GM23338 (cell line): ENCODE measurements around the gene ZNF619. TPM values are rescaled to one million over a fixed set of nuclear protein-coding genes. Genes with fewer than 3 reads are reported as not detected.

ENCODE experiments used
- ATAC-seq: fragments of 200-7000 bp; cut with Tn5 transposase; 3 replicates; pipeline ENCODE4 v1.9.1; 2020
- DNase-seq: peaks from one replicate; pipeline ENCODE4 v3.0.0-alpha.2; 2015; ENCODE audit warnings: low spot score
- H2AFZ ChIP-seq: fragments of 200-600 bp; sonication (generic); 2 replicates; pipeline ENCODE4 v1.8.0; 2016; ENCODE audit warnings: antibody characterized with exemption, mild to moderate bottlenecking, moderate library complexity
- H3F3A ChIP-seq: fragments of 200-600 bp; sonication (generic); replicated peaks from 2 replicates; pipeline ENCODE4 v1.8.0; 2017; ENCODE audit warnings: antibody characterized with exemption, mixed run types, low read depth
- H3K27ac ChIP-seq: fragments of 200-600 bp; sonication (generic); 2 replicates; pipeline ENCODE4 v1.6.1; 2016; ENCODE audit warnings: low read depth
- H3K27me3 ChIP-seq: fragments of 200-600 bp; sonication (generic); 2 replicates; pipeline ENCODE4 v1.8.0; 2016; ENCODE audit warnings: mild to moderate bottlenecking, mixed run types, moderate library complexity; ENCODE audit not compliant: insufficient read depth
- H3K36me3 ChIP-seq: fragments of 200-600 bp; sonication (generic); 2 replicates; pipeline ENCODE4 v1.8.0; 2016; ENCODE audit warnings: mild to moderate bottlenecking; ENCODE audit not compliant: insufficient read depth
- H3K4me1 ChIP-seq: fragments of 200-600 bp; sonication (generic); 2 replicates; pipeline ENCODE4 v1.8.0; 2016; ENCODE audit warnings: mild to moderate bottlenecking, moderate library complexity; ENCODE audit not compliant: insufficient read depth
- H3K4me2 ChIP-seq: fragments of 200-600 bp; sonication (generic); 2 replicates; pipeline ENCODE4 v1.7.1; 2017; ENCODE audit warnings: mixed run types
- H3K4me3 ChIP-seq: fragments of 200-600 bp; sonication (generic); 2 replicates; pipeline ENCODE4 v1.6.1; 2016; ENCODE audit warnings: mixed run types
- H3K79me2 ChIP-seq: fragments of 200-600 bp; sonication (generic); replicated peaks from 2 replicates; pipeline ENCODE4 v1.8.0; 2017; ENCODE audit warnings: mild to moderate bottlenecking; ENCODE audit not compliant: insufficient read depth
- H3K9me2 ChIP-seq: fragments of 200-600 bp; sonication (generic); 2 replicates; pipeline ENCODE4 v1.8.0; 2017; ENCODE audit not compliant: insufficient read depth
- H4K20me1 ChIP-seq: fragments of 200-600 bp; sonication (generic); replicated peaks from 2 replicates; pipeline ENCODE4 v1.8.0; 2017; ENCODE audit warnings: mild to moderate bottlenecking; ENCODE audit not compliant: insufficient read depth
- H3K27ac Mint-ChIP-seq: 2 replicates; pipeline ENCODE4 v1.8.0; 2020; ENCODE audit warnings: inconsistent platforms, mild to moderate bottlenecking, moderate library complexity, mixed read lengths
- H3K27me3 Mint-ChIP-seq: 3 replicates; pipeline ENCODE4 v1.8.0; 2022; ENCODE audit warnings: low read depth, mild to moderate bottlenecking, moderate library complexity, mixed read lengths, inconsistent platforms; ENCODE audit not compliant: insufficient read depth, poor library complexity
- H3K36me3 Mint-ChIP-seq: 3 replicates; pipeline ENCODE4 v1.8.0; 2021; ENCODE audit warnings: low read depth, mild to moderate bottlenecking, inconsistent platforms, moderate library complexity, mixed read lengths
- H3K4me1 Mint-ChIP-seq: 3 replicates; pipeline ENCODE4 v1.8.0; 2020; ENCODE audit warnings: mild to moderate bottlenecking, inconsistent platforms, mixed read lengths
- H3K4me3 Mint-ChIP-seq: 3 replicates; pipeline ENCODE4 v1.8.0; 2021; ENCODE audit warnings: moderate library complexity, mild to moderate bottlenecking, inconsistent platforms, mixed read lengths
- H3K9me3 Mint-ChIP-seq: 3 replicates; pipeline ENCODE4 v1.8.0; 2020; ENCODE audit warnings: moderate library complexity, mild to moderate bottlenecking, inconsistent platforms, mixed read lengths
- CREB1 ChIP-seq: fragments of 250-450 bp; sonication (Bioruptor Pico); IDR thresholded peaks from 2 replicates; pipeline ENCODE4 v1.5.0; 2020; ENCODE audit warnings: low read depth, mild to moderate bottlenecking, moderate library complexity
- EZH2phosphoT487 ChIP-seq: fragments of 200-600 bp; sonication (generic); IDR thresholded peaks from one replicate; pipeline ENCODE4 v1.8.1; 2018; ENCODE audit warnings: antibody characterized with exemption; ENCODE audit not compliant: unreplicated experiment
- JUNB ChIP-seq: IDR thresholded peaks from one replicate; pipeline ENCODE4 v1.6.1; 2016; ENCODE audit warnings: antibody characterized with exemption; ENCODE audit not compliant: unreplicated experiment
- NANOG ChIP-seq: IDR thresholded peaks from 2 replicates; pipeline ENCODE4 v1.6.1; 2016; ENCODE audit warnings: antibody characterized with exemption, borderline replicate concordance
- ZNF114 ChIP-seq: fragments of 250-450 bp; sonication (Bioruptor Pico); IDR thresholded peaks from 2 replicates; pipeline ENCODE4 v1.5.0; 2020; ENCODE audit warnings: mild to moderate bottlenecking, moderate library complexity
- ZNF331 ChIP-seq: fragments of 250-450 bp; sonication (Bioruptor Pico); IDR thresholded peaks from 2 replicates; pipeline ENCODE4 v1.5.0; 2020; ENCODE audit warnings: low read depth, mild to moderate bottlenecking, moderate library complexity
- ZNF462 ChIP-seq: fragments of 250-450 bp; sonication (Bioruptor Pico); IDR thresholded peaks from 2 replicates; pipeline ENCODE4 v1.5.0; 2020; ENCODE audit warnings: mild to moderate bottlenecking, moderate library complexity
- polyA plus RNA-seq: library from polyadenylated mRNA; unstranded; fragments of >200 nt; fragmentation: Nextera tagmentation; extraction: Ambion mirVana; gene quantifications from 2 replicates; pipeline ENCODE4 v1.2.1, GENCODE V29; 2016
- total RNA-seq: library from RNA; depleted of rRNA; stranded (reverse); fragments of >200 nt; shearing (Covaris generic); gene quantifications from 2 replicates; pipeline ENCODE4 v1.2.3, GENCODE V29; 2014
- TF ChIP-seq, protein P1 (sequence below): IDR thresholded peaks from 2 replicates; pipeline ENCODE4 v1.6.1; 2016; ENCODE audit warnings: antibody characterized with exemption

The ZNF619 gene
- total and polyA plus RNA-seq, 2 experiments from 2014 or later, result 1.3 to 7.4 TPM

GRCh38 chr3:40453933-40454332, 23.0 kb upstream of the ZNF619 start:
- no peak for DNase-seq
- TF ChIP-seq JUNB (no peak), CREB1 (CRISPR knock-in tag) (no peak), NANOG (no peak), ZNF114 (no peak), ZNF462 (CRISPR knock-in tag) (no peak), EZH2phosphoT487 (no peak), ZNF331 (CRISPR knock-in tag) (no peak)
- TF ChIP-seq, protein P1, sequence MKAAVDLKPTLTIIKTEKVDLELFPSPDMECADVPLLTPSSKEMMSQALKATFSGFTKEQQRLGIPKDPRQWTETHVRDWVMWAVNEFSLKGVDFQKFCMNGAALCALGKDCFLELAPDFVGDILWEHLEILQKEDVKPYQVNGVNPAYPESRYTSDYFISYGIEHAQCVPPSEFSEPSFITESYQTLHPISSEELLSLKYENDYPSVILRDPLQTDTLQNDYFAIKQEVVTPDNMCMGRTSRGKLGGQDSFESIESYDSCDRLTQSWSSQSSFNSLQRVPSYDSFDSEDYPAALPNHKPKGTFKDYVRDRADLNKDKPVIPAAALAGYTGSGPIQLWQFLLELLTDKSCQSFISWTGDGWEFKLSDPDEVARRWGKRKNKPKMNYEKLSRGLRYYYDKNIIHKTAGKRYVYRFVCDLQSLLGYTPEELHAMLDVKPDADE, result no peak
- Histone ChIP-seq H3K79me2 (peaks cover 18% of the 10 kb centered on the region), H3K9me2 (no peaks in the 10 kb centered on the region), H2AFZ (no peak overlapping the region), H3K36me3 (peaks cover 12% of the 10 kb centered on the region), H3K27ac (no peak overlapping the region), H3F3A (peaks cover 13% of the 10 kb centered on the region), H3K4me2 (peak overlapping the region; percentile 69), H3K4me1 (peaks cover 11% of the 10 kb centered on the region), H3K4me3 (peak overlapping the region; percentile 46), H4K20me1 (peaks cover 13% of the 10 kb centered on the region), H3K27me3 (no peaks in the 10 kb centered on the region)
- peaks cover 6% of the 10 kb centered on the region for H3K27me3 Mint-ChIP-seq
- H3K4me1 Mint-ChIP-seq, result peaks cover 20% of the 10 kb centered on the region
- H3K9me3 Mint-ChIP-seq, result no peaks in the 10 kb centered on the region
- H3K27ac Mint-ChIP-seq, result no peak overlapping the region
- ATAC-seq, result no peak
- H3K4me3 Mint-ChIP-seq, result peak overlapping the region; percentile 90; the same call in 2 of the 3 replicates
- H3K36me3 Mint-ChIP-seq, result peaks cover 23% of the 10 kb centered on the region
